CD4-positive, alpha-beta T cell (primary cell): ENCODE data around the gene AGMO. TPM values are rescaled to one million over a fixed set of nuclear protein-coding genes. Genes with fewer than 3 reads are reported as not detected.

Experiments used
- ATAC-seq: fragments of 200-7000 bp; cut with Tn5 transposase; one replicate; pipeline ENCODE4 v1.10.0; 2022; ENCODE audit warnings: mild to moderate bottlenecking; ENCODE audit not compliant: poor library complexity
- CTCF ChIA-PET: fragments of 350-600 bp; sonication (Branson Sonifier 250); formaldehyde crosslinking; loops from one replicate; lab custom pipeline; 2021; ENCODE audit warnings: antibody characterized with exemption, inconsistent platforms; lab: Charles Lee
- POLR2A ChIA-PET: fragments of 350-600 bp; sonication (Branson Sonifier 250); formaldehyde crosslinking; loops from one replicate; lab custom pipeline; 2021; ENCODE audit warnings: antibody characterized with exemption, inconsistent platforms; lab: Charles Lee
- DNase-seq, 14 experiments: peaks; one replicate each; pipeline ENCODE4 v3.0.0-alpha.2; 2013 to 2020; ENCODE audit warnings: mixed read lengths in 2 of 14
- H3K27ac ChIP-seq, 2 donors: one replicate each; pipeline versions ENCODE4 v1.5.1 to v1.7.0; 2013; ENCODE audit warnings: low read length in 2 of 2, low read depth in 1 of 2, mild to moderate bottlenecking in 1 of 2
- H3K27me3 ChIP-seq, 2 experiments: 1 replicate in 1 of 2; 2 replicates in 1 of 2; pipeline versions ENCODE4 v1.6.1 to v1.7.0; 2013; ENCODE audit warnings: low read length in 2 of 2, control low read depth in 1 of 2, mild to moderate bottlenecking in 1 of 2, moderate library complexity in 1 of 2; ENCODE audit not compliant: insufficient read depth in 2 of 2, control insufficient read depth in 1 of 2
- H3K36me3 ChIP-seq: one replicate; pipeline ENCODE4 v1.6.1; 2013; ENCODE audit warnings: low read length, control low read depth; ENCODE audit not compliant: insufficient read depth
- H3K4me1 ChIP-seq: one replicate; pipeline ENCODE4 v1.6.1; 2013; ENCODE audit warnings: low read length, control low read depth; ENCODE audit not compliant: insufficient read depth
- H3K4me3 ChIP-seq: one replicate; pipeline ENCODE4 v1.5.1; 2013; ENCODE audit warnings: mild to moderate bottlenecking, low read length, moderate library complexity
- H3K9me3 ChIP-seq, 2 experiments: 1 replicate in 1 of 2; 2 replicates in 1 of 2; pipeline versions ENCODE4 v1.6.1 to v1.7.0; 2013; ENCODE audit warnings: low read length in 2 of 2, mild to moderate bottlenecking in 2 of 2, control low read depth in 1 of 2, moderate library complexity in 1 of 2; ENCODE audit not compliant: control insufficient read depth in 1 of 2, insufficient read depth in 1 of 2
- H3K27ac Mint-ChIP-seq: one replicate; pipeline ENCODE4 v1.8.0; 2020; ENCODE audit warnings: mixed read lengths
- H3K27me3 Mint-ChIP-seq: one replicate; pipeline ENCODE4 v1.8.0; 2021; ENCODE audit warnings: mixed read lengths
- H3K36me3 Mint-ChIP-seq: one replicate; pipeline ENCODE4 v1.8.0; 2021; ENCODE audit warnings: low read depth, mixed read lengths
- H3K4me1 Mint-ChIP-seq: one replicate; pipeline ENCODE4 v1.8.0; 2021; ENCODE audit warnings: low read depth, mixed read lengths
- H3K4me3 Mint-ChIP-seq: one replicate; pipeline ENCODE4 v1.8.0; 2020; ENCODE audit warnings: mild to moderate bottlenecking, mixed read lengths
- H3K9me3 Mint-ChIP-seq: one replicate; pipeline ENCODE4 v1.8.0; 2020; ENCODE audit warnings: mixed read lengths
- CTCF ChIP-seq: fragments of 200-600 bp; IDR thresholded peaks from one replicate; pipeline ENCODE4 v1.8.0; 2022; ENCODE audit warnings: antibody characterized with exemption, mild to moderate bottlenecking
- intact Hi-C, 2 experiments: fragments of 100-400 bp; cut with DNase I in 1 of 2; cut with micrococcal nuclease in 1 of 2; formaldehyde crosslinking; loops; one replicate each; pipeline versions ENCODE4 v1.15.1 to v1.9.0; 2023 to 2025; cut with DNase I, micrococcal nuclease
- total RNA-seq, 174 experiments: library from RNA in 2 of 174; stranded (reverse) in 2 of 174; gene quantifications; one replicate each; pipeline ENCODE4 v1.2.3 and lab custom pipeline; 2021 to 2026

The AGMO gene
- total RNA-seq, 2 experiments from 2014 or later = not detected

- ChIA-PET CTCF (interaction anchor here (0.6 kb wide), 1 partner anchor 381 kb away, joined by 4 read pairs; no protein-coding TSS in a partner anchor), POLR2A (no interaction called here)
- H3K4me3 Mint-ChIP-seq = no peak overlapping the region
- Histone ChIP-seq H3K36me3 (no peaks in the 10 kb centered on the region), H3K27me3 (no peaks in the 10 kb centered on the region), H3K27ac (no peak overlapping the region), H3K4me3 (no peak overlapping the region), H3K4me1 (no peaks in the 10 kb centered on the region), H3K9me3 (no peaks in the 10 kb centered on the region)
- H3K27ac Mint-ChIP-seq = no peak overlapping the region
- DNase-seq (no peak), ATAC-seq (no peak)
- intact Hi-C loops = no loop called here
- no peaks in the 10 kb centered on the region for H3K36me3 Mint-ChIP-seq
- no peaks in the 10 kb centered on the region for H3K27me3 Mint-ChIP-seq
- TF ChIP-seq CTCF = no peak
- peaks cover 8% of the 10 kb centered on the region for H3K9me3 Mint-ChIP-seq
- no peaks in the 10 kb centered on the region for H3K4me1 Mint-ChIP-seq
These were observed 4.7 kb upstream of the AGMO start for GRCh38 chr7:15566476-15566875.

DNA sequence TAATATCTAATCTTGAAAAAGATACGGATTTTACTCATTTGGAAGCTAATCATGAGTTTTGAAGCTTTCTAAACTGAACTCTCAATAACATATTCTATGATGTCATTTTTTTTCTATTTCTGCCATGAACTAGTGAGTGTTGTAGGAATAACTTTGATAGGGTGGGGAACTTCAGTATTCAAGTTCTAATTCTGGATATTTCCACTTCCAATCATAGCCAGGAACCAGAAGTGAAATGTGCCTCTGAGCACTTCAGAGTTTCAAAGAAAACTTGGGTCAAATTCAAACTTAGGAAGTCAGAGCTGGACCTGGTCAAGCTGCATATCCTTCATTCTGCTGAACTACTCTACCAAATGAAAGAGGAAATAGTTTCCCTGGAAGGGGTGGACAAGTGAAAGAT is 847 bp downstream of the AGMO start:
- no peaks in the 10 kb centered on the region for H3K27me3 Mint-ChIP-seq
- H3K4me1 Mint-ChIP-seq = no peaks in the 10 kb centered on the region
- no peaks in the 10 kb centered on the region for H3K36me3 Mint-ChIP-seq
- no peak for ATAC-seq
- no peaks in the 10 kb centered on the region for H3K9me3 ChIP-seq
- H3K27ac ChIP-seq = no peak overlapping the region
- POLR2A ChIA-PET = no interaction called here
- TF ChIP-seq CTCF = no peak
- no peak overlapping the region for H3K4me3 Mint-ChIP-seq
- CTCF ChIA-PET = no interaction called here
- H3K4me3 ChIP-seq = no peak overlapping the region
- no peaks in the 10 kb centered on the region for H3K4me1 ChIP-seq
- no peaks in the 10 kb centered on the region for H3K9me3 Mint-ChIP-seq
- no peaks in the 10 kb centered on the region for H3K27me3 ChIP-seq
- no peak overlapping the region for H3K27ac Mint-ChIP-seq
- DNase-seq = no peak
- no peaks in the 10 kb centered on the region for H3K36me3 ChIP-seq
- intact Hi-C loops = no loop called here

DNA sequence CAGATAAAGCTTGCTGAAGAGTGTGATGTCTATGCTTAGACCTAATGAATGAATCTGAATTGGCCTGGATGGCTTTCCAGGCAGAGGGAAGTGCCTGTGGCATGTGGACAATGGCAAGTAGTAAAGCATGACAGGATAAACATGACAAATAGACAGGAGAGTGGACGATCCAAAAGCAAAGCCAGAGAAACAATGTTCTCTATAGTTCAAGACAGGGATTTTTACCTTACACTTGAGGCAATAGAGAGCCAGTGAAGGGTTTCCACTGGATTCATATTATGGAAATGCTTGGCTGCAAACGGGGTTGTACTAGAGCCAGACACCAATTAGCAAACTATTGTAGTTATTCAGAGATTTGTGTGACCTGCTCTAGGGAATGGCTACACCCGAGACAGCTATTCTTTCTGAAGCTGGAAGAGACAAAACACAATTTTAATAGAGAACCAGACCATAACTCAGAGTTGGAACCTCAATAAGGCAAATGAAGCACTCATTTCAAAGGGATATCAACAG is 2.3 kb downstream of the AGMO start:
- no peaks in the 10 kb centered on the region for H3K36me3 ChIP-seq
- H3K27ac Mint-ChIP-seq = no peak overlapping the region

More for the DNA sequence above, 2.3 kb downstream of the AGMO start:
- DNase-seq (no peak), ATAC-seq (no peak)
- Histone ChIP-seq H3K4me1 (no peaks in the 10 kb centered on the region), H3K27ac (no peak overlapping the region), H3K4me3 (no peak overlapping the region), H3K9me3 (no peaks in the 10 kb centered on the region), H3K27me3 (no peaks in the 10 kb centered on the region)
- POLR2A ChIA-PET = no interaction called here
- no peak overlapping the region for H3K4me3 Mint-ChIP-seq
- no peaks in the 10 kb centered on the region for H3K4me1 Mint-ChIP-seq
- intact Hi-C loops = no loop called here
- no peaks in the 10 kb centered on the region for H3K36me3 Mint-ChIP-seq
- no peaks in the 10 kb centered on the region for H3K9me3 Mint-ChIP-seq
- H3K27me3 Mint-ChIP-seq = no peaks in the 10 kb centered on the region
- CTCF ChIA-PET = no interaction called here
- TF ChIP-seq CTCF = no peak
